Parathyroid adenoma (tissue), 2 donors: ENCODE results near the gene WSCD2.
"Not testable (repeated sequence)": the region's sequence is repeated elsewhere in the genome, so short reads cannot be mapped to it uniquely, and the experiment has no call there.

Source experiments
- H2AFZ ChIP-seq: fragments of 300-600 bp; sonication (generic); one replicate; pipeline ENCODE4 v1.7.0; 2017; ENCODE audit warnings: antibody characterized with exemption, mild to moderate bottlenecking
- H3K27ac ChIP-seq: fragments of 300-600 bp; sonication (generic); one replicate; pipeline ENCODE4 v1.7.0; 2017
- H3K27me3 ChIP-seq: fragments of 300-600 bp; sonication (generic); one replicate; pipeline ENCODE4 v1.7.0; 2017; ENCODE audit warnings: low read length; ENCODE audit not compliant: control insufficient read depth, insufficient read depth
- H3K36me3 ChIP-seq: fragments of 300-600 bp; sonication (generic); one replicate; pipeline ENCODE4 v1.7.0; 2017; ENCODE audit warnings: low read length; ENCODE audit not compliant: control insufficient read depth, insufficient read depth
- H3K4me1 ChIP-seq: fragments of 300-600 bp; sonication (generic); one replicate; pipeline ENCODE4 v1.7.0; 2017; ENCODE audit warnings: control low read depth
- H3K4me2 ChIP-seq: fragments of 300-600 bp; sonication (generic); one replicate; pipeline ENCODE4 v1.7.0; 2017; ENCODE audit warnings: low read length
- H3K4me3 ChIP-seq: fragments of 300-600 bp; sonication (generic); one replicate; pipeline ENCODE4 v1.7.0; 2017; ENCODE audit warnings: low read depth, low read length
- H3K79me2 ChIP-seq: fragments of 300-600 bp; sonication (generic); one replicate; pipeline ENCODE4 v1.7.0; 2017; ENCODE audit warnings: control low read depth
- H3K9ac ChIP-seq: fragments of 300-600 bp; sonication (generic); one replicate; pipeline ENCODE4 v1.7.0; 2017; ENCODE audit warnings: mild to moderate bottlenecking
- H3K9me3 ChIP-seq: fragments of 300-600 bp; sonication (generic); one replicate; pipeline ENCODE4 v1.7.0; 2017; ENCODE audit warnings: low read length; ENCODE audit not compliant: control insufficient read depth
- CTCF ChIP-seq: fragments of 300-600 bp; sonication (generic); IDR thresholded peaks from one replicate; pipeline ENCODE4 v1.7.0; 2017; ENCODE audit warnings: antibody characterized with exemption, mild to moderate bottlenecking
- donor health status: primary hyperparathyroidism.

WSCD2 gene

DNA sequence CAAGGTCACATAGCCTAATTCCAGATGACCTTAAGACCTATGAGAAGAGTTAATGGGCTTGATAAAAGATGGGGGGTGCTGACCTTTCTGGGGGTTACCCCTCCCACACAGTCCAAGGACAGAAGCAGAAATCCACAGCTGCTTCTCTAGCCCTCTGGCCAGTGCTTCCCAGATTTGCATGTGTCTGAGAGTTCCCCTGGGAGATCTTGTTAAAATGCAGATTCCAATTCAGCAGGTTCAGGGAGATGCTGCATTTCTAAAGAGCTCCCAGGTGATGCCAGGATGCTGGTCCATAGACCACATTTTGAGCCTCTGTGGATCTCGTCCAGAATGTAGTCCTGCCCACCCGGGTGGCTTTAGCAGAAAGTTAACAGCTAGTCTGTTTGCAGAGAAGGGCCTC lies 82.1 kb downstream of the WSCD2 start:
- H3K9me3 ChIP-seq = no peaks in the 10 kb centered on the region
- H3K9ac ChIP-seq = no peak overlapping the region
- no peak overlapping the region for H2AFZ ChIP-seq
- no peak for TF ChIP-seq CTCF
- no peaks in the 10 kb centered on the region for H3K27me3 ChIP-seq
- no peak overlapping the region for H3K4me2 ChIP-seq
- no peaks in the 10 kb centered on the region for H3K79me2 ChIP-seq
- H3K4me3 ChIP-seq = no peak overlapping the region
- peaks cover 7% of the 10 kb centered on the region for H3K4me1 ChIP-seq
- H3K36me3 ChIP-seq = no peaks in the 10 kb centered on the region
- H3K27ac ChIP-seq = no peak overlapping the region

DNA sequence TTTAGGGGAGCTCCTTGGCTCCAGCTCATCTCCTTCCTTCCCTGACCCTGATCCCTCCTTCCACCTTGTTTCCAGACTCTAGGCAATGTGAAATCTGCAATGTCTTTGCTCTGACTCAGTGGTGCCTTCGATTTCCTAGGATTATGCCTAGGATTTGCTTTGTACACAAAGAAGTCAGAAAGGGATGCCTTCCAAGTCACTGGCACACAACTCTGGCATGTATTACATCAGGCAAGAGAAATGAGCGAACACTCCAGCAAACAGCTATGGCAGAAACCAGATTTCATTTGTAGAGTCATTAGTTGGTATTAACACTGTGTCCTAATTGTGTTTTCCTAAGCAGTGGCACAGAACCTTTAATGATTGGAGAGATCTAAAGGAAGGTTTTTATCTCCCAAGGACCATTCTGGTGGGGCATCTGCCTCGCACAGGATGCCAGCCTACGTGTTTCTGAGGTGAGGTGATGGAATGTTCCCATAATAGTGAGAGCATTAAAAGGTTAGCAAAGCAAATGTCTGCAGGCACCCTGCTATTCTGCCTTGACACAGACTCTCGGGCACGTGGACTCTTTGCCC lies 84.9 kb downstream of the WSCD2 start:
- Histone ChIP-seq H3K79me2 (no peaks in the 10 kb centered on the region), H3K27me3 (no peaks in the 10 kb centered on the region), H3K4me1 (peaks cover 7% of the 10 kb centered on the region)

DNA sequence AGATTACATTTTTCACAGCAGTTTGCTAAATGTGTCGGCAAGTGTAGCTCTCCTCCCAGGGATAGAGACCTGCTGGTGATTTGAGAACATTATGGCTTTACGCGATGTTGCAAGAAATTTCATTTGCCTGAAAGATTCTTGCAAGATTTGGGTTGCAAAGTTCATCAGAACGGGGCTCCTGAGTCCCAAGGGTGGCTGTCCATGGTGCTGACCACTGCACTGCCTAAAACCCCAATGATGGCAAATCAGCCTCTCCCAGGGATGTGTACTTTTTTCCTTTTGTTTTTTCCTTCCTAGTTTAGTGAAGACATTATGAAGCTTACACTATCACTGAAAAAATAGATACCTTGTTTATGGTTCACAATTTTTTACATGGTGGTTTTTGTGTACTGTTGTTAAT lies 85.4 kb downstream of the WSCD2 start:
- Histone ChIP-seq H3K27me3 (no peaks in the 10 kb centered on the region), H3K4me1 (peaks cover 7% of the 10 kb centered on the region), H2AFZ (no peak overlapping the region), H3K9me3 (no peaks in the 10 kb centered on the region), H3K4me2 (no peak overlapping the region), H3K4me3 (no peak overlapping the region), H3K9ac (no peak overlapping the region), H3K27ac (no peak overlapping the region), H3K79me2 (no peaks in the 10 kb centered on the region), H3K36me3 (no peaks in the 10 kb centered on the region)
- TF ChIP-seq CTCF = no peak

More for the DNA sequence above, 84.9 kb downstream of the WSCD2 start:
- H2AFZ ChIP-seq = no peak overlapping the region
- no peaks in the 10 kb centered on the region for H3K9me3 ChIP-seq
- H3K27ac ChIP-seq = no peak overlapping the region
- H3K36me3 ChIP-seq = no peaks in the 10 kb centered on the region
- TF ChIP-seq CTCF = no peak
- H3K4me3 ChIP-seq = no peak overlapping the region
- H3K9ac ChIP-seq = no peak overlapping the region
- no peak overlapping the region for H3K4me2 ChIP-seq

- H3K4me1 ChIP-seq = peaks cover 7% of the 10 kb centered on the region
- H2AFZ ChIP-seq = no peak overlapping the region
- no peaks in the 10 kb centered on the region for H3K9me3 ChIP-seq
- H3K27me3 ChIP-seq = no peaks in the 10 kb centered on the region
- H3K4me2 ChIP-seq = no peak overlapping the region
- no peak overlapping the region for H3K27ac ChIP-seq
- no peak overlapping the region for H3K4me3 ChIP-seq
- H3K36me3 ChIP-seq = no peaks in the 10 kb centered on the region
- no peak overlapping the region for H3K9ac ChIP-seq
- H3K79me2 ChIP-seq = no peaks in the 10 kb centered on the region
- no peak for TF ChIP-seq CTCF
These were observed 86.4 kb downstream of the WSCD2 start for GRCh38 chr12:108215458-108215857.

- no peaks in the 10 kb centered on the region for H3K79me2 ChIP-seq
- H2AFZ ChIP-seq = no peak overlapping the region
- H3K27ac ChIP-seq = no peak overlapping the region
- H3K27me3 ChIP-seq = no peaks in the 10 kb centered on the region
- no peak overlapping the region for H3K4me3 ChIP-seq
- no peaks in the 10 kb centered on the region for H3K9me3 ChIP-seq
- no peak for TF ChIP-seq CTCF
- H3K36me3 ChIP-seq = no peaks in the 10 kb centered on the region
- H3K4me1 ChIP-seq = peaks cover 7% of the 10 kb centered on the region
- no peak overlapping the region for H3K4me2 ChIP-seq
- no peak overlapping the region for H3K9ac ChIP-seq
These were observed 89.8 kb downstream of the WSCD2 start for GRCh38 chr12:108218921-108219320.

DNA sequence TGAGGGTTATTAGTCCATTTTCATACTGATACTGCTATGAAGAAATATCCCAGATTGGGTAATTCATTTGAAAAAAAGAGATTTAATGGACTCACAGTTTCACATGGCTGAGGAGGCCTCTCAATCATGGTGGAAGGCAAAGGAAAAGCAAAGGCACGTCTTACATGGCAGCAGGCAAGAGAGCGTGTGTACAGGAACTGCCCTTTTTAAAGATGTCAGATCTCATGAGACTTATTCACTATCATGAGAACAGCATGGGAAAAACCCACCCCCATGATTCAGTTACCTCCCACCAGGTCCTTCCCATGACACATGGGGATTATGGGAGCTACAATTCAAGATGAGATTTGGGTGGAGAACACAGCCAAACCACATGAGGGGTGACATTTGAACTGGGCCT lies 96.0 kb downstream of the WSCD2 start:
- not testable (repeated sequence) for H2AFZ ChIP-seq, H3K27me3 ChIP-seq, H3K4me2 ChIP-seq, H3K36me3 ChIP-seq, H3K79me2 ChIP-seq, H3K4me1 ChIP-seq, H3K27ac ChIP-seq, H3K4me3 ChIP-seq, H3K9me3 ChIP-seq, H3K9ac ChIP-seq
